HCT116 (cell line): ENCODE data around the gene SPEN. TPM values are rescaled to one million over a fixed set of nuclear protein-coding genes. Genes with fewer than 3 reads are reported as not detected.

Source experiments
- ATAC-seq: fragments of 200-7000 bp; cut with Tn5 transposase; 2 replicates; pipeline ENCODE4 v1.9.1; 2020; ENCODE audit warnings: mild to moderate bottlenecking, moderate library complexity
- BruUV-seq: library from RNA; stranded (reverse); fragments of 400-500 nt; replicated peaks from 2 replicates; lab custom pipeline; 2021; lab: Mats Ljungman, UMichigan
- CTCF ChIA-PET: fragments of 300-600 bp; sonication (Branson Sonifier 250); formaldehyde crosslinking; loops from one replicate; lab custom pipeline; 2021; ENCODE audit warnings: antibody characterized with exemption; lab: Charles Lee
- POLR2A ChIA-PET: fragments of 300-600, 350-600 bp; sonication (Branson Sonifier 250); formaldehyde crosslinking; loops from one replicate; lab custom pipeline; 2021; ENCODE audit warnings: antibody characterized with exemption; lab: Charles Lee
- RAD21 ChIA-PET, 2 experiments: fragments of 300-600 bp; sonication (Branson Sonifier 250); formaldehyde crosslinking; loops; one replicate each; lab custom pipeline; 2023; ENCODE audit warnings: low total read pairs in 2 of 2; ENCODE audit not compliant: uncharacterized antibody in 2 of 2, unreplicated experiment in 2 of 2, low non-redundant PET in 1 of 2; lab: Charles Lee
- DNase-seq: peaks from one replicate; pipeline ENCODE4 v3.0.0-alpha.2; 2010; ENCODE audit warnings: low read depth, low spot score
- H2AFZ ChIP-seq: fragments of 200-600 bp; shearing (Covaris generic), sonication (generic); 2 replicates; pipeline ENCODE4 v1.6.1; 2017; ENCODE audit warnings: low read depth, mixed run types, mixed read lengths, antibody characterized with exemption, low read length; ENCODE audit not compliant: poor library complexity, severe bottlenecking
- H3K27ac ChIP-seq: 2 replicates; pipeline ENCODE4 v1.5.1; 2012; ENCODE audit warnings: low read depth, low read length
- H3K27me3 ChIP-seq: fragments of 200-600 bp; sonication (generic); 2 replicates; pipeline ENCODE4 v1.6.1; 2016; ENCODE audit warnings: mixed run types, low read length, mixed read lengths; ENCODE audit not compliant: insufficient read depth
- H3K36me3 ChIP-seq, 2 experiments: fragments of 200-500 bp in 1 of 2; fragments of 200-600 bp in 1 of 2; sonication (Bioruptor generic) in 1 of 2; sonication (generic) in 1 of 2; 2 replicates each; pipeline versions ENCODE4 v1.5.1 to v1.6.1; 2014 to 2016; ENCODE audit warnings: low read length in 2 of 2, inconsistent platforms in 1 of 2, mixed read lengths in 1 of 2, mixed run types in 1 of 2; ENCODE audit not compliant: insufficient read depth in 2 of 2, control insufficient read depth in 1 of 2
- H3K4me1 ChIP-seq, 2 experiments: fragments of 200-600 bp in 1 of 2; sonication (generic) in 1 of 2; 2 replicates each; pipeline versions ENCODE4 v1.5.1 to v1.6.1; 2012 to 2017; ENCODE audit warnings: low read length in 2 of 2, inconsistent platforms in 1 of 2, mild to moderate bottlenecking in 1 of 2, mixed read lengths in 1 of 2, mixed run types in 1 of 2, moderate library complexity in 1 of 2; ENCODE audit not compliant: insufficient read depth in 2 of 2, control insufficient read depth in 1 of 2
- H3K4me2 ChIP-seq: fragments of 200-600 bp; sonication (generic); 2 replicates; pipeline ENCODE4 v1.6.1; 2017; ENCODE audit warnings: mixed run types, low read length, mixed read lengths
- H3K4me3 ChIP-seq, 2 experiments: fragments of 200-600 bp in 1 of 2; sonication (generic) in 1 of 2; replicated peaks in 1 of 2; 2 replicates each; pipeline ENCODE4 v1.5.1; 2011 to 2016; ENCODE audit warnings: low read length in 2 of 2, control low read depth in 1 of 2, low read depth in 1 of 2, mild to moderate bottlenecking in 1 of 2, mixed read lengths in 1 of 2, mixed run types in 1 of 2
- H3K79me2 ChIP-seq: fragments of 200-600 bp; sonication (generic); 2 replicates; pipeline ENCODE4 v1.6.1; 2017; ENCODE audit warnings: mild to moderate bottlenecking, mixed run types, low read length, moderate library complexity, mixed read lengths; ENCODE audit not compliant: insufficient read depth
- H3K9ac ChIP-seq: fragments of 200-600 bp; sonication (generic); 2 replicates; pipeline ENCODE4 v1.6.1; 2016; ENCODE audit warnings: low read length, mixed read lengths
- H3K9me2 ChIP-seq: fragments of 200-600 bp; sonication (generic), shearing (Covaris generic); 2 replicates; pipeline ENCODE4 v1.6.1; 2017; ENCODE audit warnings: mixed run types, mild to moderate bottlenecking, moderate library complexity; ENCODE audit not compliant: insufficient read depth
- H3K9me3 ChIP-seq, 2 experiments: fragments of 200-500 bp in 1 of 2; fragments of 200-600 bp in 1 of 2; sonication (Bioruptor generic) in 1 of 2; sonication (generic) in 1 of 2; 2 replicates each; pipeline ENCODE4 v1.6.1; 2014 to 2017; ENCODE audit warnings: low read length in 2 of 2, mixed read lengths in 2 of 2, inconsistent platforms in 1 of 2, low read depth in 1 of 2, mild to moderate bottlenecking in 1 of 2, mixed run types in 1 of 2, moderate library complexity in 1 of 2; ENCODE audit not compliant: control insufficient read depth in 1 of 2, insufficient read depth in 1 of 2
- H4K20me1 ChIP-seq: fragments of 200-600 bp; sonication (generic), shearing (Covaris generic); 2 replicates; pipeline ENCODE4 v1.6.1; 2017; ENCODE audit warnings: mixed run types, mild to moderate bottlenecking, moderate library complexity; ENCODE audit not compliant: insufficient read depth
- CEBPB ChIP-seq: IDR thresholded peaks from 2 replicates; pipeline ENCODE4 v1.6.1; 2012; ENCODE audit warnings: low read depth
- EZH2 ChIP-seq: fragments of 200-600 bp; sonication (generic); IDR thresholded peaks from 2 replicates; pipeline ENCODE4 v1.6.1; 2017; ENCODE audit warnings: antibody characterized with exemption, mixed run types
- RAD21 ChIP-seq: IDR thresholded peaks from 2 replicates; pipeline ENCODE4 v1.6.1; 2012; ENCODE audit warnings: low read depth, mild to moderate bottlenecking
- SRF ChIP-seq: IDR thresholded peaks from 2 replicates; pipeline ENCODE4 v1.6.1; 2012; ENCODE audit warnings: low read depth
- ZFX ChIP-seq: fragments of 450-650 bp; IDR thresholded peaks from 2 replicates; pipeline ENCODE4 v1.6.1; 2017
- intact Hi-C: fragments of 100-400 bp; cut with micrococcal nuclease; formaldehyde crosslinking; loops from 2 replicates; pipeline ENCODE4 v1.10.0; 2022
- total RNA-seq: library from RNA; stranded (reverse); gene quantifications from one replicate; pipeline ENCODE4 v1.2.1, GENCODE V29; 2021; ENCODE audit not compliant: unreplicated experiment
- TF ChIP-seq, protein P1 (sequence below): IDR thresholded peaks from 2 replicates; pipeline ENCODE4 v1.6.1; 2012; ENCODE audit warnings: low read depth
- TF ChIP-seq, protein P2 (sequence below): IDR thresholded peaks from 2 replicates; pipeline ENCODE4 v1.6.1; 2011; ENCODE audit warnings: mild to moderate bottlenecking, low read length, moderate library complexity; ENCODE audit not compliant: insufficient replicate concordance; ENCODE audit errors: extremely low read depth

The SPEN gene
- total RNA-seq, 1 experiment from 2014 or later: 58.6 TPM

DNA sequence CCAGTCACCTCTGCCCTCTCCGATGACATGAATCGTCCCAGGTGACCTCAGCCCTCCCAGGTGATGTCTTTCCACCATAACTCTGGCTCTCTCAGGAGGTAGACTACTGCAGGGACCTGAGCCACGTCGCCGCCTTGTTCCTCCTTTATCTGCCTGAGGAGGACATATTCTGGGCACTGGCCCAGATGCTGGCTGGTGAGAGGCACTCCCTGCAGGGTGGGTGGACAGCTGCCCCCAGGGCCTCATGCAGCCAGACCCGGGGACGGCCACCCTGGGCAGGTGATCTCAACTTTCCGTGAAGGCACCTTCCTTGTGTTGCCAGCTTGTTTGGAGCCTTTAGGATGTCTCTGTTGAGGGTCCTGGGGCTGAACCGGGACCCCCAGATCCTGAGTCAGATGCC lies 142.3 kb downstream of the SPEN start:
- Histone ChIP-seq H3K4me2 (no peak overlapping the region), H3K79me2 (no peaks in the 10 kb centered on the region), H3K9me3 (no peaks in the 10 kb centered on the region), H3K4me3 (no peak overlapping the region), H4K20me1 (no peaks in the 10 kb centered on the region), H3K4me1 (peaks cover 10 to 20% of the 10 kb centered on the region in 2 experiments), H3K27ac (no peak overlapping the region), H3K27me3 (no peaks in the 10 kb centered on the region), H2AFZ (no peak overlapping the region), H3K9ac (no peak overlapping the region), H3K36me3 (no peaks in the 10 kb centered on the region), H3K9me2 (no peaks in the 10 kb centered on the region)
- ChIA-PET POLR2A (no interaction called here), CTCF (no interaction called here), RAD21 (no interaction called here)
- ATAC-seq (no peak), DNase-seq (no peak)
- intact Hi-C loops: loop anchor here (5.0 kb wide), 1 partner anchor 397 kb away; no protein-coding TSS in a partner anchor
- TF ChIP-seq SRF (no peak), ZFX (no peak), RAD21 (no peak), EZH2 (no peak), CEBPB (no peak)
- TF ChIP-seq, protein P1, sequence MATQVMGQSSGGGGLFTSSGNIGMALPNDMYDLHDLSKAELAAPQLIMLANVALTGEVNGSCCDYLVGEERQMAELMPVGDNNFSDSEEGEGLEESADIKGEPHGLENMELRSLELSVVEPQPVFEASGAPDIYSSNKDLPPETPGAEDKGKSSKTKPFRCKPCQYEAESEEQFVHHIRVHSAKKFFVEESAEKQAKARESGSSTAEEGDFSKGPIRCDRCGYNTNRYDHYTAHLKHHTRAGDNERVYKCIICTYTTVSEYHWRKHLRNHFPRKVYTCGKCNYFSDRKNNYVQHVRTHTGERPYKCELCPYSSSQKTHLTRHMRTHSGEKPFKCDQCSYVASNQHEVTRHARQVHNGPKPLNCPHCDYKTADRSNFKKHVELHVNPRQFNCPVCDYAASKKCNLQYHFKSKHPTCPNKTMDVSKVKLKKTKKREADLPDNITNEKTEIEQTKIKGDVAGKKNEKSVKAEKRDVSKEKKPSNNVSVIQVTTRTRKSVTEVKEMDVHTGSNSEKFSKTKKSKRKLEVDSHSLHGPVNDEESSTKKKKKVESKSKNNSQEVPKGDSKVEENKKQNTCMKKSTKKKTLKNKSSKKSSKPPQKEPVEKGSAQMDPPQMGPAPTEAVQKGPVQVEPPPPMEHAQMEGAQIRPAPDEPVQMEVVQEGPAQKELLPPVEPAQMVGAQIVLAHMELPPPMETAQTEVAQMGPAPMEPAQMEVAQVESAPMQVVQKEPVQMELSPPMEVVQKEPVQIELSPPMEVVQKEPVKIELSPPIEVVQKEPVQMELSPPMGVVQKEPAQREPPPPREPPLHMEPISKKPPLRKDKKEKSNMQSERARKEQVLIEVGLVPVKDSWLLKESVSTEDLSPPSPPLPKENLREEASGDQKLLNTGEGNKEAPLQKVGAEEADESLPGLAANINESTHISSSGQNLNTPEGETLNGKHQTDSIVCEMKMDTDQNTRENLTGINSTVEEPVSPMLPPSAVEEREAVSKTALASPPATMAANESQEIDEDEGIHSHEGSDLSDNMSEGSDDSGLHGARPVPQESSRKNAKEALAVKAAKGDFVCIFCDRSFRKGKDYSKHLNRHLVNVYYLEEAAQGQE: no peak
- TF ChIP-seq, protein P2, sequence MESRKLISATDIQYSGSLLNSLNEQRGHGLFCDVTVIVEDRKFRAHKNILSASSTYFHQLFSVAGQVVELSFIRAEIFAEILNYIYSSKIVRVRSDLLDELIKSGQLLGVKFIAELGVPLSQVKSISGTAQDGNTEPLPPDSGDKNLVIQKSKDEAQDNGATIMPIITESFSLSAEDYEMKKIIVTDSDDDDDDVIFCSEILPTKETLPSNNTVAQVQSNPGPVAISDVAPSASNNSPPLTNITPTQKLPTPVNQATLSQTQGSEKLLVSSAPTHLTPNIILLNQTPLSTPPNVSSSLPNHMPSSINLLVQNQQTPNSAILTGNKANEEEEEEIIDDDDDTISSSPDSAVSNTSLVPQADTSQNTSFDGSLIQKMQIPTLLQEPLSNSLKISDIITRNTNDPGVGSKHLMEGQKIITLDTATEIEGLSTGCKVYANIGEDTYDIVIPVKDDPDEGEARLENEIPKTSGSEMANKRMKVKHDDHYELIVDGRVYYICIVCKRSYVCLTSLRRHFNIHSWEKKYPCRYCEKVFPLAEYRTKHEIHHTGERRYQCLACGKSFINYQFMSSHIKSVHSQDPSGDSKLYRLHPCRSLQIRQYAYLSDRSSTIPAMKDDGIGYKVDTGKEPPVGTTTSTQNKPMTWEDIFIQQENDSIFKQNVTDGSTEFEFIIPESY: no peak
- no TSS peak for BruUV-seq

Other genes with a start within 250 kb of the SPEN start
- 26.3 TPM for gene DDI2, start 230.2 kb upstream of the SPEN start, total RNA-seq
- gene PLEKHM2, start 163.4 kb upstream of the SPEN start, total RNA-seq: 38.5 TPM
- 0.59 TPM for gene SLC25A34, start 111.4 kb upstream of the SPEN start, total RNA-seq
- gene TMEM82, start 105.2 kb upstream of the SPEN start, total RNA-seq: not detected
- 6.0 TPM for gene FBLIM1, start 88.9 kb upstream of the SPEN start, total RNA-seq
- gene UQCRHL, start 40.1 kb upstream of the SPEN start, total RNA-seq: 2.5 TPM
- 31.6 TPM for gene ZBTB17, start 128.4 kb downstream of the SPEN start, total RNA-seq
- not detected for gene SRARP, start 156.5 kb downstream of the SPEN start, total RNA-seq
- 0.27 TPM for gene HSPB7, start 170.3 kb downstream of the SPEN start, total RNA-seq
- 0.10 TPM for gene CLCNKA, start 174.3 kb downstream of the SPEN start, total RNA-seq
- gene CLCNKB, start 196.1 kb downstream of the SPEN start, total RNA-seq: 0.81 TPM
- gene FAM131C, start 225.9 kb downstream of the SPEN start, total RNA-seq: 11.6 TPM